Measurements from ENCODE around the gene EFCAB9. TPM values are rescaled to one million over a fixed set of nuclear protein-coding genes. Genes with fewer than 3 reads are reported as not detected.
A peak's percentile ranks its signal among the peaks of the same experiment; 100 is the strongest.
"Not testable (repeated sequence)": the region's sequence is repeated elsewhere in the genome, so short reads cannot be mapped to it uniquely, and the experiment has no call there.

Gene EFCAB9
- total RNA-seq, 1 donor from 2014 or later: not detected

- Histone ChIP-seq H3K36me3 (ENCODE audit: control insufficient read depth in 3 of 3, insufficient read depth in 3 of 3, low read length in 3 of 3) (peaks cover 0 to 6% (median 5%) of the 10 kb centered on the region in 3 donors), H3K9ac (ENCODE audit: low read depth in 1 of 3, low read length in 3 of 3) (peak overlapping the region in 1 of 3 donors; percentile 32), H3K27ac (ENCODE audit: low read depth, low read length) (peak overlapping the region; percentile 29), H3K9me3 (ENCODE audit: control insufficient read depth in 3 of 3, low read length in 3 of 3) (no peaks in the 10 kb centered on the region), H3K4me1 (ENCODE audit: control insufficient read depth in 3 of 3, insufficient read depth in 3 of 3, low read length in 3 of 3) (peaks cover 0 to 13% (median 5%) of the 10 kb centered on the region in 3 donors), H3K4me3 (ENCODE audit: low read length in 3 of 3) (no peak overlapping the region), H3K27me3 (ENCODE audit: control insufficient read depth in 3 of 3, insufficient read depth in 3 of 3, low read length in 3 of 3) (no peaks in the 10 kb centered on the region)
Observed at GRCh38 chr5:172150514-172151425, 43.2 kb upstream of the EFCAB9 start.

GRCh38 chr5:172151661-172152210 is 42.2 kb upstream of the EFCAB9 start:
- no peaks in the 10 kb centered on the region for H3K27me3 ChIP-seq (ENCODE audit: control insufficient read depth in 3 of 3, insufficient read depth in 3 of 3, low read length in 3 of 3)
- H3K27ac ChIP-seq (ENCODE audit: low read depth, low read length): no peak overlapping the region
- H3K36me3 ChIP-seq (ENCODE audit: control insufficient read depth in 3 of 3, insufficient read depth in 3 of 3, low read length in 3 of 3): peaks cover 3 to 6% (median 5%) of the 10 kb centered on the region in 3 donors
- no peak overlapping the region for H3K9ac ChIP-seq (ENCODE audit: low read depth in 1 of 3, low read length in 3 of 3)
- no peak overlapping the region for H3K4me3 ChIP-seq (ENCODE audit: low read length in 3 of 3)
- no peaks in the 10 kb centered on the region for H3K9me3 ChIP-seq (ENCODE audit: control insufficient read depth in 3 of 3, low read length in 3 of 3)
- H3K4me1 ChIP-seq (ENCODE audit: control insufficient read depth in 3 of 3, insufficient read depth in 3 of 3, low read length in 3 of 3): peaks cover 4 to 19% (median 12%) of the 10 kb centered on the region in 3 donors

GRCh38 chr5:172153695-172154094 is 40.3 kb upstream of the EFCAB9 start:
- Histone ChIP-seq H3K36me3 (ENCODE audit: control insufficient read depth in 3 of 3, insufficient read depth in 3 of 3, low read length in 3 of 3) (peaks cover 0 to 3% (median 0%) of the 10 kb centered on the region in 3 donors), H3K9me3 (ENCODE audit: control insufficient read depth in 3 of 3, low read length in 3 of 3) (no peaks in the 10 kb centered on the region), H3K27me3 (ENCODE audit: control insufficient read depth in 3 of 3, insufficient read depth in 3 of 3, low read length in 3 of 3) (no peaks in the 10 kb centered on the region), H3K4me3 (ENCODE audit: low read length in 3 of 3) (no peak overlapping the region), H3K4me1 (ENCODE audit: control insufficient read depth in 3 of 3, insufficient read depth in 3 of 3, low read length in 3 of 3) (peaks cover 4 to 19% (median 8%) of the 10 kb centered on the region in 3 donors), H3K27ac (ENCODE audit: low read depth, low read length) (no peak overlapping the region), H3K9ac (ENCODE audit: low read depth in 1 of 3, low read length in 3 of 3) (no peak overlapping the region)

GRCh38 chr5:172155101-172155500 is 38.9 kb upstream of the EFCAB9 start:
- H3K27me3 ChIP-seq (ENCODE audit: control insufficient read depth in 3 of 3, insufficient read depth in 3 of 3, low read length in 3 of 3); H3K9me3 ChIP-seq (ENCODE audit: control insufficient read depth in 3 of 3, low read length in 3 of 3); H3K27ac ChIP-seq (ENCODE audit: low read depth, low read length); H3K9ac ChIP-seq (ENCODE audit: low read depth in 1 of 3, low read length in 3 of 3); H3K4me3 ChIP-seq (ENCODE audit: low read length in 3 of 3); H3K36me3 ChIP-seq (ENCODE audit: control insufficient read depth in 3 of 3, insufficient read depth in 3 of 3, low read length in 3 of 3): not testable (repeated sequence)
- peaks cover 4 to 15% (median 8%) of the 10 kb centered on the region in 3 donors for H3K4me1 ChIP-seq (ENCODE audit: control insufficient read depth in 3 of 3, insufficient read depth in 3 of 3, low read length in 3 of 3)

- H3K27ac ChIP-seq (ENCODE audit: low read depth, low read length): no peak overlapping the region
Observed at GRCh38 chr5:172156541-172156994, 37.4 kb upstream of the EFCAB9 start.

GRCh38 chr5:172159016-172159415 is 35.0 kb upstream of the EFCAB9 start:
- no peak overlapping the region for H3K27ac ChIP-seq (ENCODE audit: low read depth, low read length)
- no peaks in the 10 kb centered on the region for H3K9me3 ChIP-seq (ENCODE audit: control insufficient read depth in 3 of 3, low read length in 3 of 3)
- peaks cover 0 to 3% (median 0%) of the 10 kb centered on the region in 3 donors for H3K36me3 ChIP-seq (ENCODE audit: control insufficient read depth in 3 of 3, insufficient read depth in 3 of 3, low read length in 3 of 3)
- peaks cover 14 to 21% (median 19%) of the 10 kb centered on the region in 3 donors for H3K4me1 ChIP-seq (ENCODE audit: control insufficient read depth in 3 of 3, insufficient read depth in 3 of 3, low read length in 3 of 3)
- no peaks in the 10 kb centered on the region for H3K27me3 ChIP-seq (ENCODE audit: control insufficient read depth in 3 of 3, insufficient read depth in 3 of 3, low read length in 3 of 3)
- H3K9ac ChIP-seq (ENCODE audit: low read depth in 1 of 3, low read length in 3 of 3): no peak overlapping the region
- H3K4me3 ChIP-seq (ENCODE audit: low read length in 3 of 3): no peak overlapping the region

More at GRCh38 chr5:172156541-172156994, 37.4 kb upstream of the EFCAB9 start:
- Histone ChIP-seq H3K9me3 (ENCODE audit: control insufficient read depth in 3 of 3, low read length in 3 of 3) (no peaks in the 10 kb centered on the region), H3K9ac (ENCODE audit: low read depth in 1 of 3, low read length in 3 of 3) (no peak overlapping the region), H3K4me3 (ENCODE audit: low read length in 3 of 3) (no peak overlapping the region), H3K36me3 (ENCODE audit: control insufficient read depth in 3 of 3, insufficient read depth in 3 of 3, low read length in 3 of 3) (peaks cover 0 to 3% (median 0%) of the 10 kb centered on the region in 3 donors), H3K4me1 (ENCODE audit: control insufficient read depth in 3 of 3, insufficient read depth in 3 of 3, low read length in 3 of 3) (peaks cover 4 to 9% (median 9%) of the 10 kb centered on the region in 3 donors), H3K27me3 (ENCODE audit: control insufficient read depth in 3 of 3, insufficient read depth in 3 of 3, low read length in 3 of 3) (no peaks in the 10 kb centered on the region)

- H3K27me3 ChIP-seq (ENCODE audit: control insufficient read depth in 3 of 3, insufficient read depth in 3 of 3, low read length in 3 of 3): no peaks in the 10 kb centered on the region
Observed at GRCh38 chr5:172160506-172160905, 33.5 kb upstream of the EFCAB9 start.

GRCh38 chr5:172162323-172162986 is 31.5 kb upstream of the EFCAB9 start:
- H3K4me3 ChIP-seq (ENCODE audit: low read length in 3 of 3): no peak overlapping the region
- no peak overlapping the region for H3K27ac ChIP-seq (ENCODE audit: low read depth, low read length)
- no peak overlapping the region for H3K9ac ChIP-seq (ENCODE audit: low read depth in 1 of 3, low read length in 3 of 3)
- peaks cover 19 to 32% (median 25%) of the 10 kb centered on the region in 3 donors for H3K4me1 ChIP-seq (ENCODE audit: control insufficient read depth in 3 of 3, insufficient read depth in 3 of 3, low read length in 3 of 3)
- H3K9me3 ChIP-seq (ENCODE audit: control insufficient read depth in 3 of 3, low read length in 3 of 3): no peaks in the 10 kb centered on the region
- H3K36me3 ChIP-seq (ENCODE audit: control insufficient read depth in 3 of 3, insufficient read depth in 3 of 3, low read length in 3 of 3): no peaks in the 10 kb centered on the region
- no peaks in the 10 kb centered on the region for H3K27me3 ChIP-seq (ENCODE audit: control insufficient read depth in 3 of 3, insufficient read depth in 3 of 3, low read length in 3 of 3)

More at GRCh38 chr5:172160506-172160905, 33.5 kb upstream of the EFCAB9 start:
- H3K27ac ChIP-seq (ENCODE audit: low read depth, low read length): no peak overlapping the region
- no peak overlapping the region for H3K4me3 ChIP-seq (ENCODE audit: low read length in 3 of 3)
- H3K9ac ChIP-seq (ENCODE audit: low read depth in 1 of 3, low read length in 3 of 3): no peak overlapping the region
- H3K9me3 ChIP-seq (ENCODE audit: control insufficient read depth in 3 of 3, low read length in 3 of 3): no peaks in the 10 kb centered on the region
- H3K4me1 ChIP-seq (ENCODE audit: control insufficient read depth in 3 of 3, insufficient read depth in 3 of 3, low read length in 3 of 3): peaks cover 23 to 31% (median 26%) of the 10 kb centered on the region in 3 donors
- peaks cover 0 to 3% (median 0%) of the 10 kb centered on the region in 3 donors for H3K36me3 ChIP-seq (ENCODE audit: control insufficient read depth in 3 of 3, insufficient read depth in 3 of 3, low read length in 3 of 3)

GRCh38 chr5:172162987-172163343 is 31.0 kb upstream of the EFCAB9 start:
- peak overlapping the region; percentile 36 for H3K27ac ChIP-seq (ENCODE audit: low read depth, low read length)
- H3K9ac ChIP-seq (ENCODE audit: low read depth in 1 of 3, low read length in 3 of 3): no peak overlapping the region
- H3K4me1 ChIP-seq (ENCODE audit: control insufficient read depth in 3 of 3, insufficient read depth in 3 of 3, low read length in 3 of 3): peaks cover 24 to 37% (median 31%) of the 10 kb centered on the region in 3 donors

More at GRCh38 chr5:172162987-172163343, 31.0 kb upstream of the EFCAB9 start:
- no peaks in the 10 kb centered on the region for H3K9me3 ChIP-seq (ENCODE audit: control insufficient read depth in 3 of 3, low read length in 3 of 3)
- H3K4me3 ChIP-seq (ENCODE audit: low read length in 3 of 3): no peak overlapping the region
- H3K27me3 ChIP-seq (ENCODE audit: control insufficient read depth in 3 of 3, insufficient read depth in 3 of 3, low read length in 3 of 3): no peaks in the 10 kb centered on the region
- H3K36me3 ChIP-seq (ENCODE audit: control insufficient read depth in 3 of 3, insufficient read depth in 3 of 3, low read length in 3 of 3): no peaks in the 10 kb centered on the region
